ENCODE measurements around the gene HOXA7. TPM values are rescaled to one million over a fixed set of nuclear protein-coding genes. Genes with fewer than 3 reads are reported as not detected.

Gene HOXA7
- total RNA-seq, 1 experiment from 2014 or later, result not detected

DNA sequence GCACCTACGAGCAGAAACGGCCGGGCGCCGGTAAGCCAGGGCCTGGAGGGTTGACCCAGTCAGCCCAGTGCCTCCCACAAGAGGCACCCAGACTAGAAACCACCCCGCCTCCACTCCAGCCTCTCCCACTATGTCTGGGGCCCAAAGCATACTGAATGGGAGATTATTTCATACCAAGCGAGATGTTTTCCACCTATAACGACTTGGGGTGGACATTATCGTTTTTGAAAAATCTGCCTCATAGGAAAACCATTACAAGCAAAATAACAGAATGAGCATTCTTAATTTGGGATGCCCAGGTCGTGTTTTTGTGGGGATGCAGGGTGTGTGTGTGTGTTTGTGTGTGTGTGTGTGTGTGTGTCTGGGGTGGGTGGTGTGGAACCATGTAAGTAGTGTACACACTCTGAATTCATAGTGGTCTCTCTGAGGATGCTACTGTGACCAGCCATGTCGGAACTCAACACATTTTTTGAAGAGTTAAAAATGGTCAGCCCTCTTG, 10.5 kb downstream of the HOXA7 start:
- CTCF ChIA-PET, result no interaction called here
- H4K20me1 ChIP-seq (ENCODE audit: insufficient read depth), result no peaks in the 10 kb centered on the region
- no peaks in the 10 kb centered on the region for H3K79me2 ChIP-seq (ENCODE audit: low read depth)
- 0 out of 2 replicates have a peak, but pooled peaks cover 11% of the 10 kb centered on the region for H3K4me1 ChIP-seq (replicated peaks; ENCODE audit: insufficient read depth)
- H3F3A ChIP-seq (ENCODE audit: insufficient read depth, low read depth), result peaks cover 4% of the 10 kb centered on the region; the same call in 1 of the 2 replicates
- no peak overlapping the region for H2AFZ ChIP-seq
- H3K27me3 ChIP-seq (ENCODE audit: insufficient read depth, low read depth), result no peaks in the 10 kb centered on the region
- TF ChIP-seq EZH2 (IDR thresholded peaks at IDR 0.05; ENCODE audit: low read depth), result no peak
- TF ChIP-seq, protein P1, sequence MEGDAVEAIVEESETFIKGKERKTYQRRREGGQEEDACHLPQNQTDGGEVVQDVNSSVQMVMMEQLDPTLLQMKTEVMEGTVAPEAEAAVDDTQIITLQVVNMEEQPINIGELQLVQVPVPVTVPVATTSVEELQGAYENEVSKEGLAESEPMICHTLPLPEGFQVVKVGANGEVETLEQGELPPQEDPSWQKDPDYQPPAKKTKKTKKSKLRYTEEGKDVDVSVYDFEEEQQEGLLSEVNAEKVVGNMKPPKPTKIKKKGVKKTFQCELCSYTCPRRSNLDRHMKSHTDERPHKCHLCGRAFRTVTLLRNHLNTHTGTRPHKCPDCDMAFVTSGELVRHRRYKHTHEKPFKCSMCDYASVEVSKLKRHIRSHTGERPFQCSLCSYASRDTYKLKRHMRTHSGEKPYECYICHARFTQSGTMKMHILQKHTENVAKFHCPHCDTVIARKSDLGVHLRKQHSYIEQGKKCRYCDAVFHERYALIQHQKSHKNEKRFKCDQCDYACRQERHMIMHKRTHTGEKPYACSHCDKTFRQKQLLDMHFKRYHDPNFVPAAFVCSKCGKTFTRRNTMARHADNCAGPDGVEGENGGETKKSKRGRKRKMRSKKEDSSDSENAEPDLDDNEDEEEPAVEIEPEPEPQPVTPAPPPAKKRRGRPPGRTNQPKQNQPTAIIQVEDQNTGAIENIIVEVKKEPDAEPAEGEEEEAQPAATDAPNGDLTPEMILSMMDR (conservative IDR thresholded peaks at IDR 0.05), result no peak
- no peaks in the 10 kb centered on the region for H3K36me3 ChIP-seq (ENCODE audit: low read depth)
- BruUV-seq (replicated peaks), result no TSS peak
- H3K27ac ChIP-seq, result no peak overlapping the region
- POLR2A ChIA-PET (ENCODE audit: unreplicated experiment), result no interaction called here
- H3K9me3 ChIP-seq (ENCODE audit: insufficient read depth, low read depth), result no peaks in the 10 kb centered on the region
- H3K9me2 ChIP-seq (ENCODE audit: insufficient read depth), result no peaks in the 10 kb centered on the region
- no peak overlapping the region for H3K4me2 ChIP-seq
- DNase-seq, result no peak
- H3K4me3 ChIP-seq, result no peak overlapping the region
- intact Hi-C loops (cut with micrococcal nuclease; ENCODE audit: unreplicated experiment), result no loop called here

DNA sequence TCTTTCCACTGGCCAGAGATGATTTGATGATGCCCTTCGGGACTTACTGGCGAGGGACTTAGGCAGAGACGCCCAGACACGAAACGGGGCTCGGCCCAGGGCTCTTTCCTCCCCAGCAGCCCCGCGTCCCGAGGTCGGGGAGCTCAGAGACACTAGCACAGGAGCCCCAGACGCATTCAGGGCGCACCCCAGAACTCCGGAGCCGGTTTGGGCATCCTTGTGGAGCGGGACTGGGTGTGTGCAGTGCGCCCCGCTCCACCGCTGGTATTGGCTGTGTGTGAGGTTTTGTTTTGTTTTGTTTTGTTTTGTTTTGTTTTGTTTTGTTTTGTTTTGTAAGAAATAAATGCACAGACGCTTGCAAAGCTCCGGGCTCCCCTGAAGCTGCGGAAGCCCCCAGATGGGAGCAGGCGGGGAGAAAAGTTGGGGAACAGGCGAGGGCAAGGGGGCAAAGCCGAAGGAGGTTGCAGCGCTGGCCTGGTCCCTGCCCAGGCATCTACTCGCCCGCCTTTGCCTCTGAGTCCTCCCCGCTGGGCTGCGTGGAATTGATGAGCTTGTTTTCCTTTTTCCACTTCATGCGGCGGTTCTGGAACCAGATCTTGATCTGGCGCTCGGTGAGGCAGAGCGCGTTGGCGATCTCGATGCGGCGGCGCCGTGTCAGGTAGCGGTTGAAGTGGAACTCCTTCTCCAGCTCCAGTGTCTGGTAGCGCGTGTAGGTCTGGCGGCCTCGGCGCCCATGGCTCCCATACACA, 11.1 kb downstream of the HOXA7 start:
- H3K9me2 ChIP-seq (ENCODE audit: insufficient read depth), result no peaks in the 10 kb centered on the region
- DNase-seq, result no peak
- H3K9me3 ChIP-seq (ENCODE audit: insufficient read depth, low read depth), result no peaks in the 10 kb centered on the region
- POLR2A ChIA-PET (ENCODE audit: unreplicated experiment), result interaction anchor here (0.7 kb wide), 1 partner anchor 16 kb away, joined by 3 read pairs; no protein-coding TSS in a partner anchor
- no peak overlapping the region for H3K27ac ChIP-seq
- no peaks in the 10 kb centered on the region for H3K27me3 ChIP-seq (ENCODE audit: insufficient read depth, low read depth)
- no peak overlapping the region for H2AFZ ChIP-seq
- intact Hi-C loops (cut with micrococcal nuclease; ENCODE audit: unreplicated experiment), result no loop called here
- TF ChIP-seq, protein P1 (conservative IDR thresholded peaks at IDR 0.05), result no peak
- no peak for TF ChIP-seq EZH2 (IDR thresholded peaks at IDR 0.05; ENCODE audit: low read depth)
- H3K79me2 ChIP-seq (ENCODE audit: low read depth), result no peaks in the 10 kb centered on the region
- no TSS peak for BruUV-seq (replicated peaks)
- CTCF ChIA-PET, result no interaction called here
- peaks cover 4% of the 10 kb centered on the region; the same call in 1 of the 2 replicates for H3F3A ChIP-seq (ENCODE audit: insufficient read depth, low read depth)
- no peaks in the 10 kb centered on the region for H4K20me1 ChIP-seq (ENCODE audit: insufficient read depth)
- no peaks in the 10 kb centered on the region for H3K36me3 ChIP-seq (ENCODE audit: low read depth)
- no peak overlapping the region for H3K4me2 ChIP-seq
- 0 out of 2 replicates have a peak, but pooled peaks cover 11% of the 10 kb centered on the region for H3K4me1 ChIP-seq (replicated peaks; ENCODE audit: insufficient read depth)
- H3K4me3 ChIP-seq, result no peak overlapping the region

DNA sequence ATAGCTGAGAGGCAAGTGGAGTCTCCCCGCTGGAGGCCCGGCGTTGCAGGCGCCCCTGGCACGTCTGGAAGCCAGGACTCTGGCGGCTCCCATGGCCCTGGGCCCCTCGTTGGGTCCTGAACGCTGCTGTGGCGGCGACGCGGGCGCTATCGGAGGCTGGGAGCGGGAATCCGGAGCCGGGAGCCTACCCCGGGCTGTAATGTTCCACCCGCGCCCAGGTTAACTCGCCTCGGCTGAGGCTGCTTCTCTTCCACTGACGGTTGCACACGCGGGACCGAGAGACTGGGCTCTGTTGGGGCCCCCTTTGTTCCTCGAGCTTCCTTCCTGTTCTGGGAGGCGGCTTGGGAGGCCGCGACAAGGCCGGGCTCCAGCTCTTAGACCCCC, 11.7 kb downstream of the HOXA7 start:
- DNase-seq, result no peak

More for the DNA sequence above, 11.7 kb downstream of the HOXA7 start:
- Histone ChIP-seq H3K27ac (no peak overlapping the region), H2AFZ (no peak overlapping the region), H4K20me1 (ENCODE audit: insufficient read depth) (no peaks in the 10 kb centered on the region), H3K9me2 (ENCODE audit: insufficient read depth) (no peaks in the 10 kb centered on the region), H3K79me2 (ENCODE audit: low read depth) (no peaks in the 10 kb centered on the region), H3K4me1 (replicated peaks; ENCODE audit: insufficient read depth) (0 out of 2 replicates have a peak, but pooled peaks cover 11% of the 10 kb centered on the region), H3F3A (ENCODE audit: insufficient read depth, low read depth) (peaks cover 4% of the 10 kb centered on the region; the same call in 1 of the 2 replicates), H3K27me3 (ENCODE audit: insufficient read depth, low read depth) (no peaks in the 10 kb centered on the region), H3K36me3 (ENCODE audit: low read depth) (no peaks in the 10 kb centered on the region), H3K9me3 (ENCODE audit: insufficient read depth, low read depth) (no peaks in the 10 kb centered on the region), H3K4me3 (no peak overlapping the region), H3K4me2 (no peak overlapping the region)
- TF ChIP-seq EZH2 (IDR thresholded peaks at IDR 0.05; ENCODE audit: low read depth), result no peak
- TF ChIP-seq, protein P1 (conservative IDR thresholded peaks at IDR 0.05), result no peak
- CTCF ChIA-PET, result no interaction called here
- intact Hi-C loops (cut with micrococcal nuclease; ENCODE audit: unreplicated experiment), result no loop called here
- BruUV-seq (replicated peaks), result no TSS peak
- POLR2A ChIA-PET (ENCODE audit: unreplicated experiment), result interaction anchor here (0.7 kb wide), 1 partner anchor 16 kb away, joined by 3 read pairs; no protein-coding TSS in a partner anchor
